Endothelial cell of umbilical vein (primary cell): Measurements from ENCODE around the gene COCH. TPM values are rescaled to one million over a fixed set of nuclear protein-coding genes. Genes with fewer than 3 reads are reported as not detected.
"Not testable (repeated sequence)": the region's sequence is repeated elsewhere in the genome, so short reads cannot be mapped to it uniquely, and the experiment has no call there.

ENCODE experiments used
- BruUV-seq: library from RNA; stranded (reverse); fragments of 400-500 nt; replicated peaks from 2 replicates; lab custom pipeline; 2021; lab: Mats Ljungman, UMichigan
- CTCF ChIA-PET: fragments of 300-600, 350-600 bp; sonication (Branson Sonifier 250); formaldehyde crosslinking; loops from one replicate; lab custom pipeline; 2021; ENCODE audit warnings: antibody characterized with exemption, inconsistent platforms; lab: Charles Lee
- POLR2A ChIA-PET: fragments of 300-600, 350-600 bp; sonication (Branson Sonifier 250); formaldehyde crosslinking; loops from one replicate; lab custom pipeline; 2021; ENCODE audit warnings: antibody characterized with exemption, inconsistent platforms; lab: Charles Lee
- DNase-seq: peaks from one replicate; pipeline ENCODE4 v3.0.0-alpha.2; 2011; ENCODE audit warnings: low read depth, low spot score
- FAIRE-seq: peaks from 2 replicates; lab custom pipeline; 2011; peaks lifted over from hg19 to GRCh38; lab: Jason Lieb, UNC
- H2AFZ ChIP-seq: 2 replicates; pipeline ENCODE4 v1.6.0; 2012; ENCODE audit warnings: low read depth, low read length, control low read depth, inconsistent platforms
- H3K27ac ChIP-seq: 2 replicates; pipeline ENCODE4 v1.5.1; 2011; ENCODE audit warnings: low read depth, mild to moderate bottlenecking, control low read depth, low read length, moderate library complexity; ENCODE audit not compliant: insufficient read depth
- H3K27me3 ChIP-seq, 2 experiments: 2 replicates each; pipeline versions ENCODE4 v1.6.0 to v1.6.1; 2011; ENCODE audit warnings: low read length in 2 of 2, mixed read lengths in 1 of 2; ENCODE audit not compliant: control insufficient read depth in 2 of 2, insufficient read depth in 2 of 2
- H3K36me3 ChIP-seq, 2 experiments: 2 replicates in 1 of 2; 3 replicates in 1 of 2; pipeline ENCODE4 v1.5.1; 2011; ENCODE audit warnings: low read length in 2 of 2, mild to moderate bottlenecking in 1 of 2, moderate library complexity in 1 of 2; ENCODE audit not compliant: control insufficient read depth in 2 of 2, insufficient read depth in 2 of 2; ENCODE audit errors: extremely low read depth in 1 of 2
- H3K4me1 ChIP-seq: 3 replicates; pipeline ENCODE4 v1.5.1; 2011; ENCODE audit warnings: mild to moderate bottlenecking, low read length; ENCODE audit not compliant: control insufficient read depth, insufficient read depth; ENCODE audit errors: extremely low read depth
- H3K4me2 ChIP-seq: 2 replicates; pipeline ENCODE4 v1.6.1; 2011; ENCODE audit warnings: low read length, control low read depth, mixed read lengths; ENCODE audit not compliant: insufficient read depth
- H3K4me3 ChIP-seq, 3 experiments: fragments of 200-600 bp in 1 of 3; sonication (generic), shearing (Covaris generic) in 1 of 3; replicated peaks in 1 of 3; 2 replicates each; pipeline ENCODE4 v1.5.1; 2011 to 2016; ENCODE audit warnings: control low read depth in 3 of 3, low read length in 3 of 3, mild to moderate bottlenecking in 2 of 3, inconsistent platforms in 1 of 3, low read depth in 1 of 3, moderate library complexity in 1 of 3; ENCODE audit not compliant: insufficient read depth in 1 of 3
- H3K79me2 ChIP-seq: 2 replicates; pipeline ENCODE4 v1.6.0; 2012; ENCODE audit warnings: low read length, inconsistent platforms; ENCODE audit not compliant: control insufficient read depth, insufficient read depth
- H3K9ac ChIP-seq: replicated peaks from 2 replicates; pipeline ENCODE3; 2011; ENCODE audit warnings: low read length, control low read depth; ENCODE audit not compliant: insufficient read depth; ENCODE audit errors: extremely low read depth
- H3K9me1 ChIP-seq: replicated peaks from 3 replicates; pipeline ENCODE4 v1.6.0; 2011; ENCODE audit warnings: mild to moderate bottlenecking, low read length; ENCODE audit not compliant: control insufficient read depth, insufficient read depth; ENCODE audit errors: extremely low read depth
- H3K9me3 ChIP-seq: replicated peaks from 2 replicates; pipeline ENCODE4 v1.5.1; 2012; ENCODE audit warnings: low read length, inconsistent platforms; ENCODE audit not compliant: control insufficient read depth, insufficient read depth
- H4K20me1 ChIP-seq: replicated peaks from 2 replicates; pipeline ENCODE3; 2011; ENCODE audit warnings: mild to moderate bottlenecking, low read length; ENCODE audit not compliant: control insufficient read depth, insufficient read depth; ENCODE audit errors: extremely low read depth
- EZH2 ChIP-seq: IDR thresholded peaks from 2 replicates; pipeline ENCODE4 v1.6.1; 2012; ENCODE audit warnings: borderline replicate concordance, low read depth, mild to moderate bottlenecking, moderate library complexity, low read length, inconsistent platforms; ENCODE audit not compliant: severe bottlenecking
- FOS ChIP-seq: IDR thresholded peaks from 2 replicates; pipeline ENCODE4 v1.6.1; 2011; ENCODE audit warnings: mild to moderate bottlenecking, low read length, moderate library complexity, borderline replicate concordance; ENCODE audit not compliant: insufficient read depth
- GATA2 ChIP-seq: IDR thresholded peaks from 2 replicates; pipeline ENCODE4 v1.7.0; 2011; ENCODE audit warnings: low read depth, mild to moderate bottlenecking, moderate library complexity, mixed read lengths, low read length; ENCODE audit not compliant: insufficient read length, insufficient read depth
- JUN ChIP-seq: IDR thresholded peaks from 2 replicates; pipeline ENCODE4 v1.6.1; 2011; ENCODE audit warnings: borderline replicate concordance, low read depth; ENCODE audit not compliant: insufficient read length, insufficient read depth
- POLR2A ChIP-seq: IDR thresholded peaks from 2 replicates; pipeline ENCODE4 v1.6.1; 2012; ENCODE audit warnings: low read depth, mild to moderate bottlenecking, control low read depth, low read length
- POLR2AphosphoS5 ChIP-seq: IDR thresholded peaks from 2 replicates; pipeline ENCODE4 v1.6.1; 2012; ENCODE audit warnings: low read depth, mild to moderate bottlenecking, control low read depth, low read length, moderate library complexity; ENCODE audit not compliant: insufficient read depth
- dilution Hi-C: fragments of 300-500 bp; cut with MboI; formaldehyde crosslinking; loops from one replicate; pipeline ENCODE4 v1.15.0; 2019; ENCODE audit warnings: low sequenced_read_pairs; ENCODE audit not compliant: extremely low pct_ligation_motif_present
- intact Hi-C: fragments of 100-400 bp; cut with micrococcal nuclease; formaldehyde crosslinking; loops from one replicate; pipeline ENCODE4 v1.10.0; 2022
- polyA plus RNA-seq, 4 experiments: library from polyadenylated mRNA; depleted of rRNA in 3 of 4; stranded (reverse) in 3 of 4; unstranded in 1 of 4; fragments of >200 nt; gene quantifications; 2 replicates each; pipeline versions ENCODE4 v1.2.1 to v1.2.3, GENCODE V29; 2011 to 2012; ENCODE audit warnings: missing spikeins in 1 of 4
- total RNA-seq: library from RNA; stranded (reverse); gene quantifications from 2 replicates; pipeline ENCODE4 v1.2.3, GENCODE V29; 2021
- TF ChIP-seq, protein P1 (sequence below): IDR thresholded peaks from 2 replicates; pipeline ENCODE4 v1.6.1; 2011; ENCODE audit not compliant: insufficient read depth, insufficient read length
- TF ChIP-seq, protein P2 (sequence below), 2 donors: IDR thresholded peaks; 1 replicate in 1 of 2; 2 replicates in 1 of 2; pipeline ENCODE4 v1.5.1; 2011; ENCODE audit warnings: low read length in 2 of 2, mild to moderate bottlenecking in 2 of 2, moderate library complexity in 2 of 2, control low read depth in 1 of 2, inconsistent platforms in 1 of 2, low read depth in 1 of 2; ENCODE audit not compliant: insufficient read depth in 1 of 2; ENCODE audit errors: extremely low read depth in 1 of 2

Gene COCH
- total and polyA plus RNA-seq, 2 donors (not counting 3 experiments of a cell fraction or from before 2014, with no cell fraction given), result 0.87 to 1.9 TPM

DNA sequence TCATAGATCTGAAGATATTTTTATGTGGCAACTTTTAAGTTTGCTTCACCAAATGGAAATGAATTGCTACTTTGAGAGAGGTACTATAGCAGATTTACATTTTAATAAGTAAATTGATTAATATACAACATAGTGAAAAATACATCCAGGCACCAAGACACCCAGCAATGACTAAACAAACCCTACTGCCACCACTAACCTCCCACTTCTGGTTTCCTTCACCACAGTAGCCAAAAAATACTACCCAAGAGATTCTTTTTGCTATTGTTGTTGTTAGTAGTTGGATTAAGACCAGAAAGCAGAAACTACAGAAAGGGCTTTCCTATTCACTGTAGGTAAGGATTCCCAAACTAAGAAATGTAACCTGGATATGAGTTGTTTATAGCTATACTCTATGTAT is 54.1 kb downstream of the COCH start:
- H4K20me1 ChIP-seq, result no peaks in the 10 kb centered on the region
- FAIRE-seq, result no peak
- H3K27ac ChIP-seq, result no peak overlapping the region
- POLR2A ChIA-PET, result no interaction called here
- intact Hi-C loops (no loop called here), dilution Hi-C loops (no loop called here)
- H3K9me1 ChIP-seq, result no peaks in the 10 kb centered on the region
- no peak overlapping the region for H2AFZ ChIP-seq
- no peaks in the 10 kb centered on the region for H3K79me2 ChIP-seq
- H3K27me3 ChIP-seq, result no peaks in the 10 kb centered on the region
- no peak for DNase-seq
- no peak overlapping the region for H3K9ac ChIP-seq
- CTCF ChIA-PET, result no interaction called here
- no peak overlapping the region for H3K4me3 ChIP-seq
- peaks cover 0 to 3% of the 10 kb centered on the region in 2 experiments for H3K36me3 ChIP-seq
- TF ChIP-seq GATA2, result no peak
- TF ChIP-seq POLR2A, result no peak
- no peak for TF ChIP-seq EZH2
- no peak for TF ChIP-seq FOS
- TF ChIP-seq, protein P1, sequence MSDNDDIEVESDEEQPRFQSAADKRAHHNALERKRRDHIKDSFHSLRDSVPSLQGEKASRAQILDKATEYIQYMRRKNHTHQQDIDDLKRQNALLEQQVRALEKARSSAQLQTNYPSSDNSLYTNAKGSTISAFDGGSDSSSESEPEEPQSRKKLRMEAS, result no peak
- no peak for TF ChIP-seq POLR2AphosphoS5
- TF ChIP-seq, protein P2, sequence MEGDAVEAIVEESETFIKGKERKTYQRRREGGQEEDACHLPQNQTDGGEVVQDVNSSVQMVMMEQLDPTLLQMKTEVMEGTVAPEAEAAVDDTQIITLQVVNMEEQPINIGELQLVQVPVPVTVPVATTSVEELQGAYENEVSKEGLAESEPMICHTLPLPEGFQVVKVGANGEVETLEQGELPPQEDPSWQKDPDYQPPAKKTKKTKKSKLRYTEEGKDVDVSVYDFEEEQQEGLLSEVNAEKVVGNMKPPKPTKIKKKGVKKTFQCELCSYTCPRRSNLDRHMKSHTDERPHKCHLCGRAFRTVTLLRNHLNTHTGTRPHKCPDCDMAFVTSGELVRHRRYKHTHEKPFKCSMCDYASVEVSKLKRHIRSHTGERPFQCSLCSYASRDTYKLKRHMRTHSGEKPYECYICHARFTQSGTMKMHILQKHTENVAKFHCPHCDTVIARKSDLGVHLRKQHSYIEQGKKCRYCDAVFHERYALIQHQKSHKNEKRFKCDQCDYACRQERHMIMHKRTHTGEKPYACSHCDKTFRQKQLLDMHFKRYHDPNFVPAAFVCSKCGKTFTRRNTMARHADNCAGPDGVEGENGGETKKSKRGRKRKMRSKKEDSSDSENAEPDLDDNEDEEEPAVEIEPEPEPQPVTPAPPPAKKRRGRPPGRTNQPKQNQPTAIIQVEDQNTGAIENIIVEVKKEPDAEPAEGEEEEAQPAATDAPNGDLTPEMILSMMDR (IDR thresholded peaks at IDR 0.05; ENCODE audit: extremely low read depth in 1 of 2, insufficient read depth in 1 of 2, low read depth in 1 of 2, low read length in 2 of 2), result no peak
- no peak for TF ChIP-seq JUN
- no TSS peak for BruUV-seq
- H3K4me2 ChIP-seq, result no peak overlapping the region
- H3K4me1 ChIP-seq, result no peaks in the 10 kb centered on the region
- H3K9me3 ChIP-seq, result no peaks in the 10 kb centered on the region

DNA sequence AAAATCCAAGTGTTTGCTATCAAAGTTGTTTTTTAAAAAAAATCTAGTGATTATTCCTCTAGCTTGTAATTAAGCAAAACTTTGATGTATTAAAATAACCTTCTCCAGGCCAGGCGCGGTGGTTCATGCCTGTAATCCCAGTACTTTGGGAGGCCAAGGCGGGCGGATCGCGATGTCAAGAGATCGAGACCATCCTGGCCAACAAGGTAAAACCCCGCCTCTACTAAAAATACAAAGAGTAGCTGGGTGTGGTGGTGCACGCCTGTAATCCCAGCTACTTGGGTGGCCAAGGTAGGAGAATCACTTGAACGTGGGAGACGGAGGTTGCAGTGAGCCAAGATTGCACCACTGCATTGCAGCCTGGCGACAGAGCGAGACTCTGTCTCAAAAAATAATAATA is 59.6 kb downstream of the COCH start:
- intact Hi-C loops, dilution Hi-C loops: not testable (repeated sequence)

More for the DNA sequence above, 59.6 kb downstream of the COCH start:
- CTCF ChIA-PET, POLR2A ChIA-PET, H2AFZ ChIP-seq, H4K20me1 ChIP-seq, H3K36me3 ChIP-seq, H3K9ac ChIP-seq, BruUV-seq, H3K9me3 ChIP-seq, H3K4me1 ChIP-seq, H3K27me3 ChIP-seq, FAIRE-seq, H3K4me3 ChIP-seq, H3K4me2 ChIP-seq, DNase-seq, H3K27ac ChIP-seq, H3K9me1 ChIP-seq, H3K79me2 ChIP-seq: not testable (repeated sequence)
